ENCODE measurements around the gene MAGOH.

GRCh38 chr1:53198241-53198651 lies 40.1 kb downstream of the MAGOH start:
- TF ChIP-seq CTCF (IDR thresholded peaks at IDR 0.05; ENCODE audit: poor library complexity, severe bottlenecking), result no peak
- no peak for TF ChIP-seq EZH2 (IDR thresholded peaks at IDR 0.05; ENCODE audit: borderline replicate concordance, insufficient read depth, low read length, poor library complexity, severe bottlenecking)
- TF ChIP-seq SMC3 (conservative IDR thresholded peaks at IDR 0.05; ENCODE audit: poor library complexity), result no peak
- no peak for TF ChIP-seq EP300 (conservative IDR thresholded peaks at IDR 0.05; ENCODE audit: poor library complexity, severe bottlenecking)
- no peak for TF ChIP-seq POLR2AphosphoS5 (IDR thresholded peaks at IDR 0.05)
- no peak for TF ChIP-seq MXI1 (conservative IDR thresholded peaks at IDR 0.05; ENCODE audit: poor library complexity, severe bottlenecking)
- TF ChIP-seq TAF1 (IDR thresholded peaks at IDR 0.05; ENCODE audit: low read depth), result no peak
- no peak for TF ChIP-seq REST (IDR thresholded peaks at IDR 0.05; ENCODE audit: borderline replicate concordance)
